ENCODE results near the gene ALKBH2. TPM values are rescaled to one million over a fixed set of nuclear protein-coding genes. Genes with fewer than 3 reads are reported as not detected.

ALKBH2 gene
- total RNA-seq, 4 donors from 2014 or later = 7.3 to 18.8 (median 12.2) TPM

- no peak for TF ChIP-seq CTCF (IDR thresholded peaks at IDR 0.05; ENCODE audit: low read depth)
Measured at GRCh38 chr12:109113661-109114321, 20.5 kb upstream of the ALKBH2 start.

GRCh38 chr12:109112720-109113465 is 19.6 kb upstream of the ALKBH2 start:
- TF ChIP-seq CTCF (IDR thresholded peaks at IDR 0.05; ENCODE audit: low read depth) = no peak

DNA sequence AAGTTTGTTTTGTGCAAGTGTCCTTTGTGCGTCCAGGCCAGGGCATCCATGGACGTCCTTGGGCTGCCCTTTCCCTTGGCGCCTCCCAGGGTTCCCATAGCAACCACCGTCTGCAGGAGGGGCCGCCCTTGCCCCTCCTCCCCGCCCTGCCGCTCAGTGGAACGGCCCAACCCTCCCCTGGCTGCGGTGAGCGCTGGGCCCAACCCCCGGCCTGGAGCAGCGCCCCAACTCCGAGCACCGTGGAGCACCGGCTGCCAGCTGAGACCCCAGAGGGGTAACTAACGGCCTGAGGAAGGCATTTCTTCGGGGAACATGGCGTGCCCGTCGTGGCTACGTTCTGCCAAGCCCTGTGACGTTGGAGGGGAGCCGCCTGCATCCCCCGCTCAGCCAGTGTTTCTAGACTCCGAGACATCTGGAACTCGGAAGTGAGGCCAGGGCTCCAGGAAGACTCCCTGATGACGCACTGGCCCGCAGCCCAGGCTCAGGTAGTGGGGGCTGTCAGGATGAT is 17.8 kb upstream of the ALKBH2 start:
- TF ChIP-seq CTCF (IDR thresholded peaks at IDR 0.05; ENCODE audit: low read depth) = no peak

- TF ChIP-seq CTCF (IDR thresholded peaks at IDR 0.05; ENCODE audit: low read depth) = no peak
Measured at GRCh38 chr12:109109746-109110350, 16.6 kb upstream of the ALKBH2 start.

DNA sequence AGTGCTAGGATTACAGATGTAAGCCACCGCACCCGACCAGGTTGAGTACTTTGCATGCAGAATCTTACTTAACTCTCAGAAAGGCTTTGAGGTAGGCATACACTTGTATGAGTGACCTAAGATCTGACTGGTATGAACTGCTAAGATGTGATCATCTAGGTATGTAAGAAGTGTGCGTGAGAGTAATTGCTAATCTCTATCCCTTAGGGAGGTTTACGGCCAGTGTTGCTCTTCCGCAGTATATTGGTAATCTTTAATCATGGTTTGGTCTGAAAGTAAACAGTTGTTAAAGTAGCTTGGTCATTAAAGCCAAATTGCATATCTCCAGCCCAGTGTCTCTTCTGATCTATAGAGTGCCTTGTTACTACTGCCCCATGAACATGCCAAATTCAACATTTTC is 11.9 kb upstream of the ALKBH2 start:
- TF ChIP-seq CTCF (IDR thresholded peaks at IDR 0.05; ENCODE audit: low read depth) = no peak

- TF ChIP-seq CTCF (IDR thresholded peaks at IDR 0.05; ENCODE audit: low read depth) = no peak
Measured at GRCh38 chr12:109102491-109102890, 9.2 kb upstream of the ALKBH2 start.

GRCh38 chr12:109100741-109101140 is 7.5 kb upstream of the ALKBH2 start:
- TF ChIP-seq CTCF (IDR thresholded peaks at IDR 0.05; ENCODE audit: low read depth) = no peak

Data from subcutaneous adipose tissue (tissue), 4 donors.